Hepatocyte (in vitro differentiated cells): ENCODE data around the gene ATG10.

Experiments used
- CTCF ChIP-seq: fragments of 200-600 bp; sonication (generic); IDR thresholded peaks from 2 replicates; pipeline ENCODE4 v1.5.1; 2016; ENCODE audit warnings: antibody characterized with exemption, mild to moderate bottlenecking; ENCODE audit not compliant: poor library complexity
- EZH2 ChIP-seq: fragments of 200-600 bp; sonication (generic); IDR thresholded peaks from 2 replicates; pipeline ENCODE4 v1.6.1; 2016; ENCODE audit warnings: antibody characterized with exemption, mild to moderate bottlenecking, borderline replicate concordance
- EZH2phosphoT487 ChIP-seq: fragments of 200-600 bp; sonication (generic); IDR thresholded peaks from one replicate; pipeline ENCODE4 v1.6.1; 2018; ENCODE audit warnings: antibody characterized with exemption, mild to moderate bottlenecking, low read depth, moderate library complexity; ENCODE audit not compliant: unreplicated experiment, severe bottlenecking

- TF ChIP-seq CTCF: no peak
- no peak for TF ChIP-seq EZH2
- TF ChIP-seq EZH2phosphoT487: no peak
Measured at GRCh38 chr5:82290908-82291307, 319.1 kb downstream of the ATG10 start.
